SIG-M5 treated with dmso at 0.1 percent for 504 hours (cell line): ENCODE results near the gene MAMDC2.
"Not testable (repeated sequence)": the region's sequence is repeated elsewhere in the genome, so short reads cannot be mapped to it uniquely, and the experiment has no call there.

Experiments
- DNase-seq: peaks from one replicate; lab custom pipeline; 2025; ENCODE audit not compliant: unreplicated experiment; lab: John Stamatoyannopoulos, UW

Gene MAMDC2

DNA sequence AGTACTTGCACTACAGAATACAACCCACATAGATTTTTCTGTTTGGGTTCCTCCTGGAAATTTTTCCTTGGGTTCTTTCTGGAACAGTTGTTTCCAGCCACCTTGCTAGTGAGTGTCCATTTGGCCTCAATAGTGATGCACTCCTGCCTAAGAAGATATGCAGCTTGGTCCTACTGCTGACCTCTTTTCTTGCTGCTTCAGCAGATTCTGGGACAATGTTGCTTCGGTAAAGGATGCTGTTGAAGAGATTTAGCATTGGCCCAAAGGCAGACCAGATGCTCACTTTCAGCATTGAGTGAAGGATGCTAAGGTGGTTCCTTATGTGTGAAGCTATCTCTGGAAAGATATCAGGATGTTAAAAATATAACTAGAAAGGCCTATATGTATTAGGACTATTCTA lies 128.9 kb downstream of the MAMDC2 start:
- no peak for DNase-seq

DNA sequence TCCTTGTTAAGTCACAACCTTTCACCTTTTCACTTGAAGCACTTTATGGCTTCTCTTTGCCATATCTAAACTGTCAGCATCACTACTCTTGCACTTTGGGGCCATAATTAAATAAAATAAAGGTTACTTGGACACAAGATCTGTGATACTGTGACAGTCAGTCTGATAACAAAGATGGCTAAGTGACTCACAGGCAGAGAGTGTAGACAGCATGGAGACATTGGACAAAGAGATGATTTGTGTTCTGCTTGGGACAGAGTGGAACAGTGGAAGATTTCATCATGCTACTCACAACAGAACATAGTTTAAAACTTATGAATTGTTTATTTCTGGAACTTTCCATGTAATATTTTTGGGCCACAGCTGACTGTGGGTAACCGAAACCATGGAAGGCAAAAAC lies 133.5 kb downstream of the MAMDC2 start:
- DNase-seq: no peak

DNA sequence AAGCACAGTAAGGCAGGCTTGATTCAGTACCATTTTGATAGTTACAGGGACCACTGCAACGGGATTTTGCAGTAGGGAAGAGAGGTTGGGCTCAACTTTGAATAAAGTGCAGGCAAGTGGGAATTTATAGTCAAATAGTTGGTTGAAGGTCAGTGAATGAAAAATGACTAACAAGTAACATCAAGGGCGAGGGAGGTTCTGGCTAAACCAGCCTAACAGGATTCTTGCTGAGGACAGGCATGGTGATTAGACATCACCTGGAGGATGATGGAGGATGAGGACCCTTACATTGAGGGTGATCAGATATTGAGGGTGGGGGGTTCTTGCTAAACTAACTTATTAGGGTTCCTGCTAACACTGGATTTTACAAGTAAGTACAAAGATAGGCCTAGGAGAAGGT lies 149.1 kb downstream of the MAMDC2 start:
- no peak for DNase-seq

DNA sequence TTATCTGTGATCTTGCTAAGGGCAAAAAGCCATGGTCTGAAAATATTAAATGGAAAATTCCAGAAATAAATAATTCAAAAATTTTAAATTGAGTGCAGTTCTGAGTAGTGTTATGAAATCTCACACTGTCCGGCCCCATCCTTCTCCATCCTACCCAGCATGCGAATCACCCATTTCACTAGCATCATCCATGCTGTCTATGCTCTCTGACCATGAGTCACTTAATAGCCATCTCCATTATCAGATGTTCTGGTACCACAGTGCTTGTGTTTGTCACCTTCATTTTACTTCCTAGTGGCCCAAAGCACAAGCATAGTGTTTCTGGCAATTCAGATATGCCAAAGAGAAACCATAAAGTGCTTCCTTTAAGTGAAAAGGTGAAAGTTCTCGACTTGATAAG lies 151.8 kb downstream of the MAMDC2 start:
- DNase-seq: no peak

DNA sequence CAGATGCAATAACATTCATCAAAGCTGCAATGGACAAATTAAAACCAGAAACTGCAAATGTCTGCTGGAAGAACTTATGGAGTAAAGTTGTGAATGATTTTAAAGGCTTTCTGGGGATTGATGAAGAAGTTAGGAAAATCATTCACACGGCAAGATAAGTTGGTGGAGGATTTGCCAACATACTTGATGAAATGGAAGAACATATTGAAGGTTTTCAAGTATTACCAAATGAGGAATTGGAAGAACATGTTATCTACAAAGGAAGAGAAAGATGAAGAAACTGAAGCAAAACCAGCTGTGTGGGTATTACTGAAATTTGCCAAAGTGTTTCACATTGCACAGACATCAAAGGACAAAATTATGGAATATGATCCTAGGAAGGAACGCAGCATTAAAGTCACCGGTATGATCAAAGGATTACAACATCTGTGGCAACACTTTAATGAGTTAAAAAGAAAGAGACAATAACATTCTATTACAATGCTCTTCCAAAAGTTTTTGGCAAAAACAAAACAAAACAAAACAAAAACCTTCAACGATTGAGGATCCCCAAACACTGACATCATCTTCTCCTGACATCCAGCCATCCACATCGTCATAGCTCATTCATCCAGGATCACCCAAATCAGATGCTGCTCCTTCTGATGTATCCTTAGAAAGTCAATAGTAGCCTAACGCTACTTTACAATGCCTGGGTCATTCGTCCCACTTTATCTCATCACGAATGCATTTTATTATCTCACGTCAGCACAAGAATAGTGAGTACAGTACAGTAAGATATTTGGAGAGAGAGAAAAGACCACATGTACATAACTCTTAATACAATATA lies 153.8 kb downstream of the MAMDC2 start:
- no peak for DNase-seq

DNA sequence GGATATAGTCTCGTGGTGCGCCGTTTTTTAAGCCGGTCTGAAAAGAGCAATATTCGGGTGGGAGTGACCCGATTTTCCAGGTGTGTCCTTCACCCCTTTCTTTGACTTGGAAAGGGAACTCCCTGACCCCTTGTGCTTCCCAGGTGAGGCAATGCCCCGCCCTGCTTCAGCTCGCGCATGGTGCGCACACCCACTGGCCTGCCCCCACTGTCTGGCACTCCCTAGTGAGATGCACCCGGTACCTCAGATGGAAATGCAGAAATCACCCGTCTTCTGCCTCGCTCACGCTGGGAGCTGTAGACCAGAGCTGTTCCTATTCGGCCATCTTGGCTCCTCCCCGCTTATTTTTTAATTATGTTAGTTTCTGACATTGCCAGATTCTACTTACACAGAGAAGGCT lies 161.1 kb downstream of the MAMDC2 start:
- not testable (repeated sequence) for DNase-seq

DNA sequence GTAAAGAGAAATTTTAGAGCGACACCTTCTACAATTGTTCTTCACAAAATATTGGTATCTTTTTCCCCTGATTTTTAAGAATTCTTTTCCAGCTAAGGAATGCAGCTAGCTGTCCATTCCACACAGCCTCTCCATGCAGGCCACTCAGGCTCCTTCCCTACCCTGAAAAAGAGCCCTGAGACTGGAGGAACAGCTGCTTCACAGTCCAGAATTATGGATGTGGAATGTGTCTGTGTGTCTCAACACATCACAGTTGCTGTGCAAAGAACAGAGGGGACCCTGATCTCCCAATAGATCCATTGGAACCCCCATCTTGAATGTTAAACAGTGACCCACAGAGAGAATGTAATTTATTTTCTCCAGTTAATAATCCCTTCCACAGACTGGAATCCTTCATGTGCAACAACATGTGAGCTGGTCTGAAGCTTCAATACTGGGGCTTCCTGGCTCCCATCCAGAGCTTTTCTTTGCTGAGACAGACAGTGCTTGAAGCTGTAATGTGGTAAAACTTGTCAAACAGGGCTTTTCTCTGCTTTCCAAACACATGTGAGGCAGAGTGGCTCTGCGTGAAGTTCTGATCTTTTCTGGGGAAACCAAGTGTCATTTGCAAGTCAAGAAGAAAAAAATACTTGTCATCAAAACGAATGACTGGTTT lies 161.8 kb downstream of the MAMDC2 start:
- peak; percentile 4 for DNase-seq

DNA sequence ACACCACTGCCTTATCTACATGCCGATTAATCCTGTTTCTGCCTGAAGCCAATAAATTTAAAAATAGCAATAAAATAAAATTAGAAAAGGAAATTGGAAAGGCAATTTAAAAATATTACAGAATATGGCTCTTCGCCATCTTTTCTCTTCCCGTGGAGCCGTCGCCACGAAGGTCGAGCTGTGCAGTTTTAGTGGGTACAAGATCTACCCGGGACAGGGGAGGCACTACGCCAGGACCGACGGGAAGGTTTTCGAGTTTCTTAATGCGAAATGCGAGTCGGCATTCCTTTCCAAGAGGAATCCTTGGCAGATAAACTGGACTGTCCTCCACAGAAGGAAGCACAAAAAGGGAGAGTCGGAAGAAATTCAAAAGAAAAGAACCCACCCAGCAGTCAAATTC lies 173.4 kb downstream of the MAMDC2 start:
- no peak for DNase-seq

DNA sequence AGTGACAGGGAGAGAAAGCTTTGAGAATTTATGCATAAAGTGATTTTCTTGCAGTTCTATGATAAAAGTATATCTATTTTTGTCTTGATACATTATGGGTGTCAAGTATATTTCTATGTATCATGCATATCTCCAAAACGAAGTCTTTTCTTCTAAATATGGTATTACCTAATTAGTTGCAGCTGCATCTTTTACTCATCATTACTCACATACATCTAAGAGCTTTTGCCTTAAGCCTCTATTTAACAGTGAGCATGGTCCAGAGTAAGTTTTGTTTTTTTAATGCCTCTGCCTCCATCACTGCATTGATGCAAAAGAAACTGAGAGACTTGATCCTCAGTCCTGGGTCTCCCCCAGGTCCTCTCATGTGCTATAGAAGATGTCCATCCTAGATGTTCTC lies 175.1 kb downstream of the MAMDC2 start:
- DNase-seq: no peak

DNA sequence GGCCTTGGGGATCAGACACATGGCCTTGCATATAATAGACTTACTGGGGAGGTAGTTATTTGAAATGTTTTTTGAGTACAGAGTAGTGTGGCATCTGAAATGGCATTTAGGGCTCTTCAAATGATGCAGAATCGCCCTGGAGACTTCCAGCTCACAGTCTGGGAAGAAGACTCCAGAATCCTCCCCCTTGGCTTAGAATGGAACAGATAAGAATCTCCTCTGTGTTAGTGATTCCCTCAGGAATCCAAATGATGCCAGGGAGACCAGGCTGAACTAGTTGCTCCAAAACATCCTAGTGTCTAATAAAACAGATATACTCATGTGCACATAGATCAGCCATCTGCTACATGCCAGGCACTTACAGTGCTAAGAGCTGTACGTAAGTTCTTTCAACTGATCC lies 176.6 kb downstream of the MAMDC2 start:
- DNase-seq: no peak

DNA sequence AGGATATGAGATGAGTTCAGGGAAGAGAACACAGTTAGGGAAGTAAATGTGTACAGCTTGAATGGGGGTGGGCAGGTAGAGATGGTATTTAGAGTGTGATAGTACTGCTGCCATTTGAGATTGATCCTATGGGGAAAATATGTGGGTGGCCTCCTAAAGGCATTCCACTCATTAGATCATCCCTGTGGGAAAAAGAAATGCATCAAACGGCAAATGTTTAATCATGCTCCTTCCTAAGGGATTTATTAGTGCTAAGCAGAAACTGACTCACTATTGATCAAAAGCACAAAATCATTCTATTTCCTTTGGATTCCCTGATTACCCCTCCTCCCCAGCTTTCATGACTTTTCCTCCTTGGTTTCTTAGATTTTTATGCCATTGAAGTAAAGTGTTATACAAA lies 178.7 kb downstream of the MAMDC2 start:
- DNase-seq: no peak

DNA sequence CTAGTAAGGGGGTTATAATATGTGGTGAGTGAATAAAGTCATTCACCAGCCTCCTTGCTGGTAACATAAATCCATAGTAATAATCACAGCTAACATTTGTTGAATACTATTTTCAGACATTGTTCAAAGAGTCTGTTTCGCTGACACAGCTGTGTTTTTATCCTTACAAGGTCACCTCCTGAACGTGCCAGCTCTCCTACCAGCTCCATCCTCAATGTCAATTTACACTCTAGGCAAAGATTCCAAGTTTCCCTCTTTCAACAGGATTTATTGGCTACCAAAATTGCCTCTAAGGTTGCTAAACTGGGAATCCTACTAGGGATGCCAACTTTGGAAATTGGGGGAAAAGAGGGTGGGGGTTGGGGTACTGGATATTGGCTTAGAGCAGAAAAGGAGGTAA lies 184.5 kb downstream of the MAMDC2 start:
- DNase-seq: no peak

DNA sequence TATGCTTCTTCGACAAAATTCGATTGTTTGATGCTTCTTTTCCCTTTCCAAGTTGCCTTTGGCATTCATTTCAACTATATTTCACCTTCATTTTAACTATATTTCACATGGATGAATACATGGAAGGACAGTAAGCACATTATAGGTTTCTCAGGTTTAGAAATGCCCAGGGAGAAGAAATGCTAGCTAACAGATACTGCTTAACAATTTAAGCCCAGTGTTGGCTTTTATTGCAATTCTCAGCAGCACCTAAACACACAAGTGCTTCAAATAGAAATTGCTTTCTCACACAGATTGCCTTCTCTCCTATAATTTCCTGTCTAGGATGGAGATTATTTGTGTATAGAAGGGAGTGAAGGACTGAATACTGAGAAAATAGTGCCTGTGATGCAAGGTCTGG lies 185.0 kb downstream of the MAMDC2 start:
- DNase-seq: no peak

DNA sequence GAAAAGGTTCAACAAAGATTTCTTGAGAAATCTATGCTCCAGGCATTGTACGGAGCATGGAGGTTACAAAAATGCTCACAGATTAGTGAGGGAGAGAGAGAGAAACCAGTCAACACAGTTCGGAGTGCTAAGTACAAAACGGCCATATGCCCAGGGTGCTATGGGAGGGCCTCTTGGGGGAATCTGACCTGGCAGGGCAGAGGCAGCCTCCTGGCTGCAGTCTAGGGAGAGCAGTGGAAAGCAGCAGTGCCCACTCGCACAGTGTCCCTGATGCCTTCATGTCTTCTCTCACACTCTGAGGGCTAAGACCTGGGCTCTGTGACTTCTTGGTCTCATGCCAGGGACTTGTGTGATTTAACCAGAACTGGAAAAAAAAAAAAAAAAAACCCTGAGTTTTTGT lies 185.4 kb downstream of the MAMDC2 start:
- DNase-seq: no peak

DNA sequence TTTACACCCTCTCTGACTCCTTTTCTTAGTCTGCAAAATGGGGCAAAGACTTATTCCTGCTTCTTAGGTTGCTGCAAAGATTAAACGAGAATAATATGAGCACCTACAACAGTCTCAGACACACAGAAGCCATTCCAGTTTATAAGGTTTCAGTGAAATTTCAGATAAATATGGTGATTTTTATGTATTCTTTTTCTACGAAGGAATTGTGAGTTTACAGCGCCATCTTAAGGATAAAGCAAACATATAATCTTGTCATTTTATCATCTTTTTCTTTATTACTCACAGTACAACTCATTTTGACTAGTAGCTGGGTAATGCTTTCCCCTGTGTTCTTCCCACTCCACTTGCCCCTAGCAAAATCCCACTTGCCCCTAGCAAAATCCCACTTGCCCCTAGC lies 185.9 kb downstream of the MAMDC2 start:
- no peak for DNase-seq

DNA sequence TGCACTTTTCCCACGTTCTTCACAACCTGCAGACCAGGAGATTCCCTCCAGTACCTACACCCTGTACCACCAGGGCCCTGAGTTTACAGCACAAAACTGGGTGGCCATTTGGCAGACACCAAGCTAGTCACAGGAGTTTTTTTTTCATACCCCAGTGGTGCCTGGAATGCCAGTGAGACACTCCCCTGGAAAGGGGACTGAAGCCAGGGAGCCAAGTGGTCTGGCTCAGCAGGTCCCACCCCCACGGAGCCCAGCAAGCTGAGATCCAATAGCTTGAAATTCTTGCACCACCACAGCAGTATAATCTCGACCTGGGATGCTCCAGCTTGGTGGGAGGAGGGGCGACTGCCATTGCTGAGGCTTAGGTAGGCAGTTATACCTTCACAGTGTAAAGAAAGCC lies 188.8 kb downstream of the MAMDC2 start:
- DNase-seq: no peak

DNA sequence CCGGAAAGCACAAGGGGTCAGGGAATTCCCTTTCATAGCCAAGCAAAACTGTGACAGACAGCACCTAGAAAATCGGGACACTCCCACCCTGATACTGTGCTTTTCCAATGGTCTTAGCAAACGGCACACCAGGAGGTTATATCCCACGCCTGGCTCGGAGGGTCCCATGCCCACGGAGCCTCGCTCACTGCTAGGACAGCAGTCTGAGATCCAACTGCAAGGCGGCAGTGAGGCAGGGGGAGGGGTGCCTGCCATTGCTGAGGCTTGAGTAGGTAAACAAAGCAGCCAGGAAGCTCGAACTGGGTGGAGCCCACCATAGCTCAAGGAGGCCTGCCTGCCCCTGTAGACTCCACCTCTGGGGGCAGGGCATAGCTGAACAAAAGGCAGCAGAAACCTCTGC lies 190.6 kb downstream of the MAMDC2 start:
- not testable (repeated sequence) for DNase-seq

DNA sequence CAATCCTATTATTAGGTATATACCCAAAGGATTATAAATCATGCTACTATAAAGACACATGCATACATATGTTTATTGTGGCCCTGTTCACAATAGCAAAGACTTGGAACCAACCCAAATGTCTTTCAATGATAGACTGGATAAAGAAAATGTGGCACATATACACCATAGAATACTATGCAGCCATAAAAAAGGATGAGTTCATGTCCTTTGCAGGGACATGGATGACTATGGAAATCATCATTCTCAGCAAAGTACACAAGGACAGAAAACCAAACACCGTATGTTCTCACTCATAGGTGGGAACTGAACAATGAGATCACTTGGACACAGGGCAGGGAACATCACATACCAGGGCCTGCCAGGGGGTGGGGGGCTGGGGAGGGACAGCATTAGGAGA lies 202.3 kb downstream of the MAMDC2 start:
- DNase-seq: not testable (repeated sequence)

DNA sequence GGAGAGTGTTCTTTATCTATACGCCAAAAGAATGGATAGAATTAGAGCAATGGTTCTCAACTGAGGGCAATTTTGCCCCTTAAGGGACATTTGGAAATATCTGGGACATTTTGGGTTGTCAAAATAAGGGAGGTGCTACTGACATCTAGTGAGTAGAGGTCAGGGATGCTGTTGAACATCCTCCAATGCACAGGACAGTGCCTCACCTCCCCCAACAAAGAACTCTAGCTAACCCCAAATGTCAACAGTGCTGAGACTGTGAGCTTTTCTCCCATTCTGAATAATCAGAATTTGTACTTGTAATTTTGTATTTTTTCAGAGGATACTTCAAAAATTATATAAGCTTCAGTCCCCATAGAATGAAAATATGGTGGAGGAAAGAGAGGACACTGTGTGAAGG lies 206.6 kb downstream of the MAMDC2 start:
- no peak for DNase-seq

DNA sequence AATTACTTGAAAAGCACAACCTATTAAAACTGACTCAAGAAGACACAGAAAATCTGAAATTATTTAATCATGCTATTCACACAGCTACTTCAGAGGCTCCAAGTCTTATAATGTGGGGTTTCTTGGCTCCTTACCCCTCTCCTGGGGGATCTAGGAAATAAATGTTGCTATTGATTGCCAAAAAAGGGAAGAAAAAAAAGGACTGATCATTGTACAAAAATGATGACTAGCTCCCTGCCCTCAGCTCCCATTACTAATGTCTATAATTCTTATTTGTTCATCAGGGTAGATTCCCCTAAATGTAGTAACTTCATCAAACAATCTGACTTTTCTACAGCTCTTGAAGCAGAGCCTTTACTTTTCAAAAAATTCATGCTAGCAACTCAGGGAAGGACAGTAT lies 211.8 kb downstream of the MAMDC2 start:
- DNase-seq: no peak

DNA sequence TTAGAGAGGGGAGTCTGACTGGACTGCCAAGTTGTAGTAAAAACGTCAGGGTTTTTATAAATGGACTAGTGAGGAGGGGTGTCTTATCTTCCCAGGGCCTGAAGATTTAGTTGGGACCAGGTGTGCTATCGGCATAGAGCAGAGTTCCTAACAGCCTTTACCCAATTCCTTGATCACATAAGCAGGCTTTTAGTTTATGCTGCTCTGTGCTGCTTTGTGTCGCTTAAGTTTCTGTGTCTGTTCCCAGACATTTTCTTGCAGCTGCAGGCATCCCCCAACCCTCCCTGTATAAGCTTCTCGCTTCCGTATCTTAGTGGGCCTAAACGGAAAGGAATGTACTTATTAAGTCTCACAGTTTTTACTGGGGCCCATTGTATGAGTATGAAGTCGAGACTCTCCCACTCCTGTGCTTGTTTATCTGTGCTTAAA lies 212.5 kb downstream of the MAMDC2 start:
- DNase-seq: no peak

DNA sequence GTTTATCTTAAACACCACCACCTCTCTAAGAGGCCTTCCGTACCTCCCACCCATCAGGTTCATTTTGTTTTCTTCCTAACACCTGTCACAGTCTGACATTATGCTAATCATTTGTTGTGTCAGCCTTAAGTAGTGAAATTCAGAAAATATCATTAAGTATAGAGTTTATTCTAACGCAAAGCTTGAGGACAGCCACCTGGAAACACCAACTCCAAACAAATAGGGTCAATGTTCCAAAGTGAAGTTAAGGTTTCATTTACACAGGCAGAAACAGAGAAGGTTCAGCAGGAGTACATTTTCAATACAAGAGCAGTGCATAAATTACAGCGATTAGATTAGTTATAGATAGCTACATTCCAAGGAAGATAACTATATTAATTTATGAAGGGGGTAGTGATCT lies 213.9 kb downstream of the MAMDC2 start:
- DNase-seq: no peak
